PC-9 (cell line): ENCODE data around the gene PAK2.

Experiments
- CTCF ChIP-seq: fragments of 200-600 bp; sonication (generic); conservative IDR thresholded peaks from 2 replicates; pipeline ENCODE4 v1.6.1; 2017; ENCODE audit warnings: mixed run types, antibody characterized with exemption, mild to moderate bottlenecking, moderate library complexity
- EZH2 ChIP-seq: fragments of 200-600 bp; sonication (generic); IDR thresholded peaks from 2 replicates; pipeline ENCODE4 v1.8.0; 2017; ENCODE audit warnings: antibody characterized with exemption, low read depth

GRCh38 chr3:196777836-196778235 lies 38.2 kb downstream of the PAK2 start:
- no peak for TF ChIP-seq CTCF
- no peak for TF ChIP-seq EZH2
